GM18517 (cell line): ENCODE results near the gene CSTPP1.
"Not testable (repeated sequence)": the region's sequence is repeated elsewhere in the genome, so short reads cannot be mapped to it uniquely, and the experiment has no call there.

Experiments
- ATAC-seq: cut with Tn5 transposase; IDR thresholded peaks from one replicate; pipeline ENCODE4 v1.9.1; 2021; ENCODE audit warnings: mild to moderate bottlenecking, moderate library complexity; ENCODE audit not compliant: unreplicated experiment

CSTPP1 gene

DNA sequence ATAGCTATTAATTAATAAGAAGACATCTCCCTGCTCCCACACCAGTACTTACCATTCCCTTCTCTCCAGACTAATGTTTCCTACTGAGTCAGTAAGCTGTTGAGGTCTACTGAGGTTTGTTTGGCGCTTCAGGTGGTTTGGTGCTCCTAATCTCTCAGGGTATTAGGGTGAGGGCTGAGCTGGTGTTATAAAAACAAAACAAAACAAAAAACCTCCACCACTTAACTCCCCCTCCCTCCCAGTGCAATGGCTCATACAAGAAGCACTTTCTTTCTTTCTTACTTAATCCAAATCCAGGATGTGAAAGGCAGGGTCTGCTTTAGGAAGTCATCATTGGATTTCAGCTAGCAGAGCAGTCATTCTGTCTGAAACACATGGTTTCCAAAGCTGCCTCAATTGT lies 15.3 kb downstream of the CSTPP1 start:
- no peak for ATAC-seq

DNA sequence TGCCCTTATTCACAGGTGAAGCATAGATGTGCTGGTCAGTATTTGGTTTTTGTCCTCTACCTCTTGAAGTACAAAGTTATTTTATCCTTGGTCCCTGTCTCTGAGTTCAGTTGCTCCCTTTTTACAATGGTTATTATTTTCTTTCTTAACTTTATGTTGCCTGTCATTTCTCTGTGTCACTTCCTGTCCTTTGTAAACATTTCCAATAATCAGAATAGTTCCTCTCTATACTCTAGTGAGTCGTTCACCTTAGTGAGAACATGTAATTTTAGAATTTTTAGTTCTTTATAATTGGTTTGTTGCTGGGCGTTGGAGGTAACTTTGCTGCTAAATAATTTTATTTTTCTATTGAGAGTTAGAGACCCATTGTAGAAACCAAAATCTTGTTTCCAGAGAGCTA lies 16.0 kb downstream of the CSTPP1 start:
- ATAC-seq: no peak

DNA sequence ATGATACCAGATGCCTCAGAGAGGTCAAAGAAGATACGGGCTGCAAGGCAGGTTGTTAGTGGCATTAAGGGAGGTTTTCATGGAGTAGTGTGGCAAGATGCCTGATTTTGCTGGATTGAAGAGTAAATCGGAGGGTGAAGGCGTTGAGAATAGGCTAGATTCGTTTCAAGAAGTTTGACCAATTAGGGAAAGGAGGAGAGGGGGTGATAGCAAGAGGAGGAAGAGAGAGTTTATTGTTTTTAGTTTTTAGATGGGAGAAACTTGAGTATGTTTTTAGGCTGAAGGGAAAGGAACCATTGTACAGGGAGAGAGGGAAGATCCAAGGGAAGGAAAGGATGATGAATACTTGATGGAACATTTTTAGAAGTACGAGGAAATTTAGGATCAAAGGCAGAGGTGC lies 16.5 kb downstream of the CSTPP1 start:
- no peak for ATAC-seq

DNA sequence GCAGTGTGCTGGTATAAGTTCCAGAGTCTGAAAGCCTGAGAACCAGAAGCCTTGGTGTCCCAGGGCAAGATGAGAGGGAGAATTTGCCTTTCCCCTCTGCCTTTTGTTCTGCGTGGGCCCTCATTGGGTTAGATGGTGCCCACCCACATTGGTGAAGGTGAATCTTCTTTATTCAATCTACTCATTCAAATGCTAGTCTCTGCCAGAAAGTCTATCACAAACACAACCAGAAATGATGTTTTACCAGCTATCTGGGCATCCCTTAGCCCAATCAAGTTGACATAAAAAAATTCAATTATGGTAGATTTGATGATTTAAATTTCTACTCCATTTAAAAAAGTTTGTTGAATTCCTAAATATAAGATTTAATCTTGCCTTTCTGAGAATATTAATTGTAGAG lies 22.2 kb downstream of the CSTPP1 start:
- no peak for ATAC-seq

DNA sequence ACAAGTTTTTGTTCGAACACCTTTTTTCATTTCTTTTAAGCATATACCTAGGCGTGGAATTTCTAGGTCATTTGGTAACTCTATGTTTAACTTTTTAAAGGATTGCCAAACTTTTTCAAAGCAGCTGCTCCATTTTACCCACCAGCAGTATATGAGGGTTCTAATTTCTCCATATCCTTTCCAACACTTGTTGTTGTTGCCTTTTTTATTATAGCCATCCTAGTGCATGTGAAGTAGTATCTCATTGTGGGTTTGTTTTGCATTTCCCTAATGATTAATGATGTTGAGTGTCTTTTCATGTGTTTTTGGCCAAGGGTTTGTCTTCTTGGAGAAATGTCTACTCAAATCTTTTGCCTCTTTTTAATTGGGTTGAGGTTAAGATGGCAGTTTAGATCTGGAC lies 24.5 kb downstream of the CSTPP1 start:
- ATAC-seq: no peak

DNA sequence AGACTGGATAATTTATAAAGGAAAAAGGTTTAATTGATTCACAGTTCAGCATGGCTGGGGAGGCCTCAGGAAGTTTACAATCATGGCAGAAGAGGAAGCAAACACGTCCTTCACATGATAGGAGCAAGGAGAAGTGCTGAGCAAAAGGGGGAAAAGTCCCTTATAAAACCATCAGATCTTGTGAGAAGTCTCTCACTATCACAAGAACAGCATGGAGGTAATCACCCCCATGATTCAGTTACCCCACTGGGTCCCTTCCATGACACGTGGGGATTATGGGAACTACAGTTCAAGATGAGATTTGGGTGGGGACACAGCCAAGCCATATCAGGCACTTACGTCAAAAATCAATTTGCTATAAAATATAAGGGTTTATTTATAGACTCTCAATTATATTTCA lies 25.3 kb downstream of the CSTPP1 start:
- not testable (repeated sequence) for ATAC-seq

DNA sequence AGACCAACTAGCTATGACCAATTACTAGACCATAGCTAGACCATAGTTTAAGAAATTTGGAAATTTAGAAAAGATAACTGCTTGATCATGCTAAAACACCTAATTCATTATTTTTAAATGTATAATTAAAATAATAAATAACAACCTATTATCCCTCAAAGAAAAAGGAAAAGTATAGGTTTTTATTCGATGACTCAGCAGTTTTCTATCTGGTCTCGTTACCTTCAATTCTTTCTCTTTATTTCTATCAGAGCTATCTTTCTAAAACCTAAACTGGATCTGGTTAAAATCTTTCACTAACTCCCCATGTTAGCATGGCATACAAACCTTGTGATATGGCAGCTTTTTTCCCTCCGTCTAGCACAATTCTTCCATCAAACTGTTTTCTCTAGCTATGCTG lies 27.3 kb downstream of the CSTPP1 start:
- no peak for ATAC-seq

DNA sequence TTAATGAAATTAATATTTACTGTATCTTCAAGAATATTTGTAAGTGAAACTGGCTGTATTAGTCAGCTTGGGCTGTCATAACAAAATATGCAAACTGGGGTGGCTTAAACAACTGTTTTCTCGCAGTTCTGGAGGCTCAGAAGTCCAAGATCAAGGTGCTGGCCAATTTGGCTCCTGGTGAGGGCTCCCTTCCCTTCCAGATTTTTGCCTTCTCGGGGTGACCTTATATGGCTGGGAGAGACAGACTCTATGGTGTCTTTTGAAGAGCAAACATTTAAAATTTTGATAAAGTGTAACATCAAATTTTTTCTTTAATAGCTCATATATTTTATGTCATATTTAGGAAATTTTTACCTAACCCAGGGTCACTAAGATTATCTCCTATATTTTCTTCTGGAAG lies 30.2 kb downstream of the CSTPP1 start:
- ATAC-seq: no peak

DNA sequence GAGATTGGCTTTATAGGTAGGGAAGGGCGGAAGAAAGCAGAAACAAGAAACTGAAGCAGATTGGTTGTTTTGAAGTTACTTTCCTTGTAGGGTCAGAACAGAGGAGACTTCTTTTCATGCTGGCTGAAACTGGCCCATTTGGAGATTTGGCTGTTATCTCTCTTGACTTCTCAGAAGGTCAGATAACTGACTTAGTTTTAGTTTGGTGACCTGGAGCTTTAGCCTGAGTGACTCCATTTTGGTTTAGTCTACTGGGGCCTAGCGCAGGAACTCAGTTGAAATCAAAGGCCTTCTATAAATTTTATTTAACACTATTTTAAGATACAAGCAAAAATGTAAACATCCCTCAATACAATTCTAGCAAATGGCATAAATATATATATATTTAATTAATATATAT lies 31.4 kb downstream of the CSTPP1 start:
- ATAC-seq: no peak

DNA sequence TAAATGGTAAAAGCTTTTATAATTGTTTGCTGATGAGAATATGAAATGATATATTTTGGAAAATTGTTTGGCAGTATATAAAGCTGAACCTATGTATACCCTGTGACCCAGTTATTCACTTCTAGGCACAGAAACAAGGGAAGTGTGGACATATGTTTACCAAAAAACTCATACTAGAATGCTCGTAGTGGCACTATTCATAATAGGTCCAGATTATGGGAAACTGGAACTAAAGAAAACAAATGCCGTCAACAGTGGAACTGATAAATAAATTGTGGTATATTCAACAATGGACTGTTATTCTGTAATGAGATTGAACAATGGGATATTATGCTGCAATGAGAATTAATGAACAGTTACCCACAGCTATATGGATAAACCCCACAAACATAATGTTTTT lies 32.8 kb downstream of the CSTPP1 start:
- no peak for ATAC-seq

DNA sequence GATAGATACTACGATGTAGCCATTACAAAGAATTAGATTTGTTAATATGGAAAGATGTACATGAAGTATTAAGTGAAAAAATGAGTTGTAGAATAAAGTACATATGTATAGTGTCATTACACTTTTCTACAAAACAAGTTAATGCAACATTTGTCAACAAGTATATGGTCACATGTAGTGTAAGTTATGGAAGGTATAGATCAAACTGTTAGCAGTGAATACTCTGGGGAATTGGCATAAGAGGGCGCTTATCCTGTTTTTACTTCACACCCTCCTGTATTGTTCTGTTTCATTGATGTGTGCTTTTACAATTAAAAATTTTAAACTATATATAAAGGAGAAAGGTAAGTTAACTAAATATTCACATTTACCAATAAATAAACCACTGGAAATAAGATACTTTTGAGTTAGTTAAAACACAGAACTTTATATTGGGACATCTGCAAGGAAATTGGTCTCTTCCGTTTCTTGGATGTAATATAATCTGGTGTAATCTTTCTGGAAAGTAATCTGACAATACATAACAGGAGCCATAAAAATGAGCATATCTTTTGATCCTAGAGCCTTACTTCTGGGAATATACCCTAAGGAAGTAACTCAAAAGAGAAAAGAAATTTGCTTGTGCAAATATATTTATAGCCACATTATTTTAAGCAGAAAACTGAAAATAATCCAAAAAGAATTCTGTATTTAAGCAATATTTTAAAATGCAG lies 34.5 kb downstream of the CSTPP1 start:
- ATAC-seq: no peak

DNA sequence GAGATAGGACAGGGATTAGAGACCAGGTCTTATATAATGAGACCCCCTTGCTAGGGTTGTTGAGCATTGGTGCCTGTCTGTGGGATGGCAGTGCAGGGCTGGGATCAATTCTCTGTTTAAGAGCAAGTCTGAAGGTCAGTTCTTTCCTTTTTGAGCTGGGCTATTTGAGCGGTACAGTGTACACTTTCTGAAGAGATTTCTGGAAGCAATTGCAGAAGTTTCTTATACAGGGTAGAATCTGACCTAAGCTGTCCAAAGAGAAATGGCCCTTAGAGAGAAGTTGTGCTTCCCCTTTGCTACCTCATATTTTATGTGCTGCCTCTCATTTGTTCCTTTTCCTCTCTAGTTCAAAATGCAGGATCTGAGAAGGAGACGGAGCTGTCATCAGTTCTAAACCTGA lies 35.8 kb downstream of the CSTPP1 start:
- ATAC-seq: no peak

DNA sequence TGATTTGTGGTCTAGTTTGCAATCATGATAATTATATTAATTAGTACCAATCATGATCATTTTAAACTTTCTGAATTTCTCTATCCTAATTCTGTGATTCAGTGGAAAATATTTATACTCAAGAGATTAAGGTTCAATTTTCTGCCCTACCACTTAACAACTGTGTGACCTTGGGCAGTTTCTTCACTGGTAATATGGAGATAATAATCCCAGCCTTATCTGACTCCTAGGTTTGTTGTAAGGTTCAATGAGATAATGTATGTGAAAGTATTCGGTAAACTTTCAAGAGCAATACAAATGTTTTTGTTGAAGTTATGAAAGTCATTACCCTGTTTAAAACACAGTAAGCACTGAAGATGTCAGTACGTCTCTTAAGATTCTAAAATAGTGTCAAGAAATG lies 36.3 kb downstream of the CSTPP1 start:
- no peak for ATAC-seq

DNA sequence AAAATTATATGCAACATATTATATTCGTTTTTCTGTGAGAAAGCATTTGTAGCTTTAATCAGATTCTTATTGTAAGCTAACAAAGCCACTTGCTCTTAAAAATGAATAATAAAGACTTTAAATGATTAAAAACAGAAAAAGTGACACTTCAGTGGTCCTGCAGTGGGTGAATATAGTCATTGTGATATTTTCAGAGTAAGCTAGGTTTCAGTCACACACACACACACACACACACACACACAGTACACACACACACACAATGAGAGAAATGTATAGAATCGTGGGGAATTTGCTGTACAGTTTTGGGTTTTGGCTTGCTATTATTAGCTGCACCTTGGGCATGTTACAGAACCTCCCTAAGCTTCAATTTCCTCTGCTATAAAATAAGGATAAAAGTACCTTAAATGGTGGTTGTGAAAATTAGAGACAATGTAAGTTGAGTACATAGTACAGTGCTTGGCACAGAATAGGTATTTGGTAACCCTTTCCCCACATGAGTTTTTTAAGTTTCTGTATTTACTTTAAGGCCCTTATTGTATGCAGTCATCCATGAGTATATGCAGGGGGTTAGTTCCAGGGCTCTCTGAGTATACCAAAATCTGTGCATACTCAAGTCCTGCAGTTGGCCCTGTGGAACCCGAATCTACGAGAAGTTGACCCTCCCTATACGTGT lies 39.8 kb downstream of the CSTPP1 start:
- ATAC-seq: no peak

DNA sequence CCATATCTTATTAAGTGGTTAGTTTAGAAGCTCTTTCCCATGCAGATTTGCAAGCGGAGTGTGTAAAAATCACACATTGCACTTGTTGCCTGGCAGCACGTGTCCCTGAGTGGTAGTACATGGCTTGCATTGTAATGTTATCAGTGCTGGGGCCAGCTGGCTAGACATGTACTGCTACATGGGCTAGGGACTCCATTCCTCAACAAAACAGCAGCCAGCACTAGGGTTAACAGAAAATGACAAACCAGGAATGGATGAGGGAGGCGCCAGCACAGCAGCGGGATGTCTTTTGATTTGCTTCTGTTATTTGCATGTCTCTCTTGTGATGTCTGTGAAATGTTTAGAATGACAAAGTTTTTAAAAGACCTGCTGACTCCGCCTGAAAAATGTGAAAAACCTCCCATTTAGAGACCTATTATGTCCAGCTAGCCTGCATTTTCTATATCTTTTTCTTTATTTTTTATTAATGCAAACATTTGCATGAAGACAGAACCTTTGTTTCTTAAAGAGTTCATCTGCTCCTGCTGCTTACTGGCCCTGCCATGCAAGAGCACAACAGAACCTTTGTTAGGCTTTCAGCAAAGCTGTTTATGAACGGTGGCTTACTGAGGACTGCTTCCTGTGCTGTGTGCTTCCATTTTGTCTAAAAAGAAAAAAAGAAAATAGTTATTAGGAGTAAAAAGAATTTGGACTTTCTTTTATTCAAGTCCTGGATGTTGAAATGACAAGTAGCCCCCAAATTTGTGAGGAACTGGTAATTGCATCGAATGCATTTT lies 40.7 kb downstream of the CSTPP1 start:
- no peak for ATAC-seq

DNA sequence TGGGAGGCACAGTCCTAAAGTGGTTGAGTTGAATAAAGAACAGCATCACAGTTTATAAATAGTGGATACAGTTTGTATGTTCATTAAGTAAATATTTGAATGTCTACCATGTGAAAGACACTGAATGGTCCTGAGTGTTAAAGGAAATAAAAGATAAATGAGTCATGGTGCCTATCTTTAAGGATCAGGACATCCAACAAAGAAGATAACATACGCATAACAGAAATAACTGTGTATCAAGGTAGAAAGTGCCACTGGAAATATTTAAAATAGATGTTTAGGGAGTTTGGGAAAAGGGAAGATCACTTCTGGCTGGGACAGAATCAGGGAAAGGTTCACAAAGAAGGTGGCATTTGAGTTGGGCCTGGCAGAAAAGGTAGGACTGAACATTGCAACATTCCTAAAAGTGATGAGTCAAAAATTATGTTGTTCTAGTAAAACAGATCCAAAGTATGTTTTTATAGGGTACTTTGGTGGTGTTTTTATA lies 41.5 kb downstream of the CSTPP1 start:
- no peak for ATAC-seq

DNA sequence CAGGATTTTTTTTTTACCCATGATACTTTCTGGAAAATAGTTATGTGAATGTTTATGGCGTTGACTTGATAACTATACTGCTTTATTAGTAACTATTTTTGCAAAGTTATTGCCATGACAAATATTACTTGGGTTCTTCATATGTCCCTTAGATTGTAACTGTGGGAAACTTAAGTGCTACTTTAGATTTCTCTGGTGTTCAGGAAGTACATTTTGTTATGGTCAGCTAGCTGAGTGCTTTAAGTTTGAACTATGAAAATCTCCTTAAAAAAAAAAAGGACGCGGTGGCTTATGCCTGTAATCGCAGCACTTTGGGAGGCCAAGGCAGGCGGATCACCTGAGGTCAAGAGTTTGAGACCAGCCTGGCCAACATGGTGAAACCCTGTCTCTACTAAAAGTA lies 42.8 kb downstream of the CSTPP1 start:
- ATAC-seq: no peak

DNA sequence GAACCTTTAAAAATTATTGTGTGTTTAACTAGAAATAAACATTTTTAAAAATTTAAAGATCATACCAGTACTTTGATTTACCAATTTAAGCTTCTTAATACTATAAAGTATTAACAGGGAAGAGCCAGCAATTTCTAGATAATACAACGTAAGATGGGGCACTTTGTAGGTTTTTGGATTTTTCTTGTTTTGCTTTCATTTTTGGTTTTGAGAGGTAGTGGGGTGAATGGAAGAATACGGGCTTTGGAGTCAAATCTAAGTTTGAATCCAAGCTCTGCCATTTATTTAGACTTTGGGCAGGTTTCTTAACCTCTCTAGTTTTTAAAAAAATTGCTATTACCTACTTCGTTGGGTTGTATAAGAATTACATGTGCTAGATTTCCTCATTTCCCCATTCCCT lies 44.9 kb downstream of the CSTPP1 start:
- ATAC-seq: no peak

DNA sequence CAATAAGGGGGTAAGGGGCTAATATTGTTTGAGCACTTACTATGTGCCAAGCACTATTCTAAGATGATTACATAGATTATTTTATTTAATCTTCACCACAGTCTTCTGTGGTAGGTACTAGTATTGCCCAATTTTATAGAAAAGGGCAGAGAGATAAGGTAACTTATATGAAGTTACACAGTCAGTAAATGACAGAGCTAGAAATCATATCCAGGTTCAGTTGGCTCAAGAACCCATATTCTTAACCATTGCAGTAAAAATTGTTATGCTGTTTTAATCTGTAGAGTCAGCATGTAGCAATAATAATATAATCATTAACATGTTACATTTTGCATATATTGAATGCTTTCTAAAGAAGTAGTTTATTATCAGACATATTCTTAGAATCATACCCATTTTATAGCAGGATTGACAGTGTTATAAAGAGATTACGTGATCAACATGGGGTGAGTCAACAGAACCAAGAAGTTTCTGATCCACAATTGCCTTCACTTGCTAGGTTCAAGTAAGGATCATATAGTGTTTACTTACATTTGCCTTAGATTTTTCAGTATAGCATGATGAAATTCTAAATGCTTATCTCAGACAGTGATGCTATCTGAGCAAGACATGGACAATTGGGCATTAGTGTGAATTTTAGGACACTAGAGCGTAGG lies 46.4 kb downstream of the CSTPP1 start:
- ATAC-seq: no peak

DNA sequence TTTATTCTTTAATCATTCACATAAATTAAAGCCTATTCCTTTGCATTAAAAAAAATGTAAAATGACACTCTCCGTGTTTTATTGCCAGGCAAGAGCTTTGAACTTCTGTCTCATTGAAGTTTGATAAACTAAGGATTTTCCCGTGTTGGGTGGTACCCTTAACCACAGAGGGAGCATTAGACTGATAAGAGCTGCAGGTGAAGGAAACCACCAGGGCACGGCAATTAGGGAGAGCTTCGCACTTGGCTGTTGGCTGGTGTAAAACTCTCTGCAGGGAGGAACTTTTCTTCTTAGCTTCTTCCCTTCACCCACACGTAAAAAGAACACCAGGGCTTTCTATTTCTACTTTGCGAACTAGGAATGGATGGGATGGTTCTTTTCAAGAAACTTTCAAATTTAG lies 47.0 kb downstream of the CSTPP1 start:
- ATAC-seq: no peak

DNA sequence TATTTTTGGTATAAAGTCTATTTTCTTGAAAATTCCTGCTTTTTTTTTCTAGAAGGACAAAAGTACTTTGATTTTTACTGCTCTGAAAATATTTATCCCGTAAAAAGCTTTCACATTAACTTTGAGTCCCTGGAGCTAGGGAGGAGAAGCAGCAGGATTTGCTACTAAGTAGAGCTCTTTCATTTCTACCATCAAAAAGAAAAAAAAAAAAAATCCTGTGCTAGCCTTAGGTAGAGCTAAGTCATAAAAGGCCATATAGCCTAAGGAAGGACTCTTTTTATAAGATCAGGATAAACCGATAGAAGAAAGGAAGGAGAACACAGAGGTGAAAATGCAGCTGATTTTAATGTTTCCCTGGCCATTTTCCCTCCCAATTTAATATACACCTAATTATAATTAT lies 48.0 kb downstream of the CSTPP1 start:
- no peak for ATAC-seq
